ENCODE data around the gene NGRN. TPM values are rescaled to one million over a fixed set of nuclear protein-coding genes. Genes with fewer than 3 reads are reported as not detected.

NGRN gene
- total RNA-seq, 1 experiment from 2014 or later: 114 TPM

DNA sequence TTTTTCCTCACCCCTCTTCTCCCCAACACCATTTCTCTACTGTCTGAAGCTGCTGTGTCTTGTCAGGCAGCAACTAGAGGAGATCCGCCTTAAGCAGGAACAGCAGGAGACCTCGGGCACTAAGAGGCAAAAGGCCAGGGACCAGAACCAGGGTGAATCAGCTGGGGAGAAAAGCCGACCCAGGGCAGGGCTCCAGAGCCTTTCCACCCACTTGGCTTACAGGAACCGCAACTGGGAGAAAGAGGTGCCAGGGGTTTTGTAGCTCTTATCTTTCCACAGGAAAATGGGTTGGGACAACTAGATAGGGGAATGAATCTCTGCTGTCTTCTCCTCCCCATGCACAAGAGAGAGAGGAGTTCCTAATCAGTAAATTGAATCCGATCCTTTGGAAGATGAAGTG, 3.0 kb upstream of the NGRN start:
- H3K4me3 Mint-ChIP-seq (ENCODE audit: low read depth, unreplicated experiment): no peak overlapping the region
- H3K36me3 Mint-ChIP-seq (ENCODE audit: insufficient read depth, unreplicated experiment): peaks cover 30% of the 10 kb centered on the region
- no TSS peak for BruUV-seq (replicated peaks)
- peaks cover 16% of the 10 kb centered on the region for H3K4me1 Mint-ChIP-seq (ENCODE audit: low read depth, unreplicated experiment)
- CTCF ChIA-PET: no interaction called here
- no peaks in the 10 kb centered on the region for H3K9me3 Mint-ChIP-seq (ENCODE audit: low read depth, unreplicated experiment)
- no peaks in the 10 kb centered on the region for H3K27me3 Mint-ChIP-seq (ENCODE audit: unreplicated experiment)
- intact Hi-C loops (cut with micrococcal nuclease; ENCODE audit: unreplicated experiment): no loop called here
- no peak for TF ChIP-seq CTCF (IDR thresholded peaks at IDR 0.05; ENCODE audit: unreplicated experiment)
- no peak for DNase-seq
- no peak overlapping the region for H3K27ac Mint-ChIP-seq (ENCODE audit: unreplicated experiment)

GRCh38 chr15:90264671-90265070, 801 bp upstream of the NGRN start:
- Mint-ChIP-seq H3K27me3 (ENCODE audit: unreplicated experiment) (no peaks in the 10 kb centered on the region), H3K4me1 (ENCODE audit: low read depth, unreplicated experiment) (peaks cover 32% of the 10 kb centered on the region), H3K27ac (ENCODE audit: unreplicated experiment) (peak overlapping the region; percentile 93), H3K9me3 (ENCODE audit: low read depth, unreplicated experiment) (no peaks in the 10 kb centered on the region), H3K4me3 (ENCODE audit: low read depth, unreplicated experiment) (peak overlapping the region; percentile 99), H3K36me3 (ENCODE audit: insufficient read depth, unreplicated experiment) (peaks cover 49% of the 10 kb centered on the region)
- no peak for TF ChIP-seq CTCF (IDR thresholded peaks at IDR 0.05; ENCODE audit: unreplicated experiment)
- BruUV-seq (replicated peaks): no TSS peak
- CTCF ChIA-PET: no interaction called here
- DNase-seq: peak; percentile 47
- intact Hi-C loops (cut with micrococcal nuclease; ENCODE audit: unreplicated experiment): loop anchor here (2.0 kb wide), 2 partner anchors 32 to 36 kb away; partner anchors contain the start of gene CIB1

- peak overlapping the region; percentile 99 for H3K4me3 Mint-ChIP-seq (ENCODE audit: low read depth, unreplicated experiment)
- CTCF ChIA-PET: interaction anchor here (0.7 kb wide), 1 partner anchor 32 kb away, joined by 3 read pairs; the partner anchor contains the start of genes CIB1 and GDPGP1
- BruUV-seq (replicated peaks): no TSS peak
- intact Hi-C loops (cut with micrococcal nuclease; ENCODE audit: unreplicated experiment): no loop called here
- DNase-seq: peak; percentile 40
- H3K9me3 Mint-ChIP-seq (ENCODE audit: low read depth, unreplicated experiment): no peaks in the 10 kb centered on the region
- H3K4me1 Mint-ChIP-seq (ENCODE audit: low read depth, unreplicated experiment): peaks cover 46% of the 10 kb centered on the region
- peak overlapping the region; percentile 93 for H3K27ac Mint-ChIP-seq (ENCODE audit: unreplicated experiment)
- TF ChIP-seq CTCF (IDR thresholded peaks at IDR 0.05; ENCODE audit: unreplicated experiment): no peak
- H3K36me3 Mint-ChIP-seq (ENCODE audit: insufficient read depth, unreplicated experiment): peaks cover 60% of the 10 kb centered on the region
- no peaks in the 10 kb centered on the region for H3K27me3 Mint-ChIP-seq (ENCODE audit: unreplicated experiment)
These were observed 574 bp downstream of the NGRN start for GRCh38 chr15:90266061-90266431.

DNA sequence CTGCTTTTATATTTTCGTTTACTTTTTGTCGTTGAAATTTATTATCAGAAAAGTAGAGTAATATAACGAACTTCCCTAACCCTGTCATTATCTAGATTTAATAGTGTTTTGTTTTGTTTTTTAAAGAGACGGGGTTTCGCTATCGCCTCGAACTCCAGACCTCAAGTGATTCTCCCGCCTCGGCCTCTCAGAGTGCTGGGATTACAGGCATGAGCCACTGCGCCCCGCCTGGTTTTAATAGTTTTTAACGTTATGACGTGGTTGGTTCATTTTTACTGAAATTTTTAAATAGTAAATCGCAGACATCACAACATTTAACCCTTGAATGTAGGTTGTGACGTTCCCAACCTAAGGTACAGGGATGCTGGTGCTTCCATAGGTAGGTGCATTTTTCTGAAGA, 1.0 kb downstream of the NGRN start:
- peaks cover 64% of the 10 kb centered on the region for H3K36me3 Mint-ChIP-seq (ENCODE audit: insufficient read depth, unreplicated experiment)
- no peak for TF ChIP-seq CTCF (IDR thresholded peaks at IDR 0.05; ENCODE audit: unreplicated experiment)
- peak overlapping the region; percentile 99 for H3K4me3 Mint-ChIP-seq (ENCODE audit: low read depth, unreplicated experiment)
- TSS peak; percentile 51 for BruUV-seq (replicated peaks)
- CTCF ChIA-PET: no interaction called here
- H3K27ac Mint-ChIP-seq (ENCODE audit: unreplicated experiment): peak overlapping the region; percentile 93
- H3K4me1 Mint-ChIP-seq (ENCODE audit: low read depth, unreplicated experiment): peaks cover 50% of the 10 kb centered on the region
- no peak for DNase-seq
- no peaks in the 10 kb centered on the region for H3K9me3 Mint-ChIP-seq (ENCODE audit: low read depth, unreplicated experiment)
- intact Hi-C loops (cut with micrococcal nuclease; ENCODE audit: unreplicated experiment): no loop called here
- H3K27me3 Mint-ChIP-seq (ENCODE audit: unreplicated experiment): no peaks in the 10 kb centered on the region

Data from Calu3 (cell line).